GM21526 (cell line): ENCODE data around the gene SVOP.
"Not testable (repeated sequence)": the region's sequence is repeated elsewhere in the genome, so short reads cannot be mapped to it uniquely, and the experiment has no call there.

Source experiments
- ATAC-seq: cut with Tn5 transposase; IDR thresholded peaks from one replicate; pipeline ENCODE4 v1.9.1; 2021; ENCODE audit warnings: moderate library complexity; ENCODE audit not compliant: unreplicated experiment, low FRiP score

Gene SVOP

GRCh38 chr12:109033239-109034196 lies 12.7 kb upstream of the SVOP start:
- ATAC-seq, result no peak

GRCh38 chr12:109029411-109029810 lies 8.5 kb upstream of the SVOP start:
- no peak for ATAC-seq

- ATAC-seq, result not testable (repeated sequence)
Observed at GRCh38 chr12:109028624-109029023, 7.8 kb upstream of the SVOP start.

- ATAC-seq, result no peak
Observed at GRCh38 chr12:109027767-109028166, 6.9 kb upstream of the SVOP start.

- ATAC-seq, result no peak
Observed at GRCh38 chr12:109020146-109020795, 597 bp downstream of the SVOP start.

- no peak for ATAC-seq
Observed at GRCh38 chr12:109018296-109018695, 2.6 kb downstream of the SVOP start.

GRCh38 chr12:109016978-109017377 lies 3.9 kb downstream of the SVOP start:
- no peak for ATAC-seq

GRCh38 chr12:109016016-109016415 lies 4.9 kb downstream of the SVOP start:
- ATAC-seq, result no peak

GRCh38 chr12:109014984-109015765 lies 5.7 kb downstream of the SVOP start:
- ATAC-seq, result no peak

GRCh38 chr12:109010259-109010658 lies 10.6 kb downstream of the SVOP start:
- no peak for ATAC-seq

GRCh38 chr12:109009766-109010165 lies 11.1 kb downstream of the SVOP start:
- no peak for ATAC-seq

- no peak for ATAC-seq
Observed at GRCh38 chr12:109004017-109004416, 16.9 kb downstream of the SVOP start.

- no peak for ATAC-seq
Observed at GRCh38 chr12:108996320-108996719, 24.5 kb downstream of the SVOP start.

- ATAC-seq, result no peak
Observed at GRCh38 chr12:108995370-108995992, 25.4 kb downstream of the SVOP start.

GRCh38 chr12:108990103-108990502 lies 30.8 kb downstream of the SVOP start:
- ATAC-seq, result not testable (repeated sequence)

GRCh38 chr12:108989376-108989775 lies 31.5 kb downstream of the SVOP start:
- no peak for ATAC-seq

GRCh38 chr12:108985750-108986149 lies 35.1 kb downstream of the SVOP start:
- no peak for ATAC-seq

GRCh38 chr12:108983227-108983626 lies 37.6 kb downstream of the SVOP start:
- no peak for ATAC-seq

- ATAC-seq, result no peak
Observed at GRCh38 chr12:108982621-108983219, 38.1 kb downstream of the SVOP start.

GRCh38 chr12:108981835-108982234 lies 39.0 kb downstream of the SVOP start:
- ATAC-seq, result no peak
